ENCODE measurements around the gene PRKRA. TPM values are rescaled to one million over a fixed set of nuclear protein-coding genes. Genes with fewer than 3 reads are reported as not detected.

The PRKRA gene
- polyA plus RNA-seq (77.7 and 91.8 TPM in 2 replicates), polyA minus RNA-seq (60.9 and 67.8 TPM in 2 replicates)

DNA sequence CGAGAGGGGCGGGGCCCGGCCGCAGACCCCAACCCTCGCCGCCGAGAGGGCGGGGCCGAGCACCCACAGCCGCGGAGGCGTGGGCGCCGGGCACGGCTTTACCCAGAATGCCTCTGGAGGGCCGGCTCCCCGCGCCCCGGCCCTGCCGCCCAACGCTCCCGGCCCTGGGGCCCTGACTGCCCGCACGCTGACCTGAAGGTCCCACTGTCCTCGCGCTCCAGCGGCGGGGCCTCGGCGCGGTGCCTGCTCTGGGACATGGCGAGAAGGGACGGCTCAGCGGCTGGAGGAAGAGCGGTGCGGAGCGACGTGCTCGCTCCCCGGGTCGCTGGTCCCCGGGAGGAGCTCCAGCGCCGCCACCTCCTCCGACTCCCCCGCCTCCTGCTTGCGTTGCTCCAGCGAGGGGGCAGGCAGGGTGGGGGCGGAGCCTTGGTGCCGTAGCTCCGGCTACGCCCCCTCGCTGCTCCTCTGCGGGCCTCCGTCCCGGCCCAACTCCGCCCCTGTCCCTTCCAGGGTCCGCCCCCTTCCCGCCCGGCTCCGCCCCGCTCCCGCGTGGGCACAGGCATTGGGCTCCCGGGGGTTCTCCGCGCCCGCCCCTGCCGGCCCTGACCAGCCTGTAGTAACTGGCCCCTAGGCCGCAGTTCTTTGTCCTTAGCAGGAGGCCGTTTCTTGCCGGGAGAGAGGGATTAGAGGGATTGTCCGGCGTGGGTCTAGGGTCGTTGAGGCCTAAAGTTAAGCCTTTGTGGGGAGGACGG lies at the start of gene PRKRA, which contains the start of gene PJVK:
Gene PRKRA, minus strand, starts transcription at position 402 of the 752 bp plus-strand sequence. Its CDS starts 145 bp downstream, at position 257.
Gene PJVK, plus strand, starts transcription at position 605 of the 752 bp plus-strand sequence. CDS start 2,032 bp downstream, outside the sequence.
- Histone ChIP-seq H3K9me2 (ENCODE audit: insufficient read depth, low read length) (no peaks in the 10 kb centered on the region), H3K4me3 (ENCODE audit: low read length) (peak within 1 kb of the TSS; percentile 78), H3K27me3 (ENCODE audit: insufficient read depth, low read depth, low read length) (no peaks in the 10 kb centered on the region), H4K20me1 (ENCODE audit: insufficient read depth) (no peaks in the 10 kb centered on the region), H3K36me3 (ENCODE audit: insufficient read depth, low read length) (no peaks in the 10 kb centered on the region), H3K27ac (ENCODE audit: low read length) (peak within 1 kb of the TSS; percentile 92), H3K4me2 (ENCODE audit: low read length) (peak within 1 kb of the TSS; percentile 99), H3K79me2 (replicated peaks; ENCODE audit: insufficient read depth, low read length) (peaks cover 28% of the 10 kb centered on the region), H3K9ac (ENCODE audit: low read length) (peak within 1 kb of the TSS; percentile 95), H3K9me3 (ENCODE audit: low read length) (no peaks in the 10 kb centered on the region), H2AFZ (ENCODE audit: low read depth, low read length) (peak within 1 kb of the TSS; percentile 97), H3F3A (ENCODE audit: insufficient read depth, low read length, poor library complexity, severe bottlenecking) (no peaks in the 10 kb centered on the region)
- TF ChIP-seq EZH2 (IDR thresholded peaks at IDR 0.05; ENCODE audit: borderline replicate concordance, insufficient read depth, low read length, poor library complexity, severe bottlenecking) (no peak), SMC3 (conservative IDR thresholded peaks at IDR 0.05; ENCODE audit: poor library complexity) (peak; percentile 52), RAD21 (conservative IDR thresholded peaks at IDR 0.05) (no peak), MXI1 (conservative IDR thresholded peaks at IDR 0.05; ENCODE audit: poor library complexity, severe bottlenecking) (peak; percentile 88), TAF1 (IDR thresholded peaks at IDR 0.05; ENCODE audit: low read depth) (peak; percentile 80), CTCF (IDR thresholded peaks at IDR 0.05; ENCODE audit: poor library complexity, severe bottlenecking) (no peak), REST (IDR thresholded peaks at IDR 0.05; ENCODE audit: borderline replicate concordance) (peak; percentile 39), EP300 (conservative IDR thresholded peaks at IDR 0.05; ENCODE audit: poor library complexity, severe bottlenecking) (peak; percentile 82), POLR2AphosphoS5 (IDR thresholded peaks at IDR 0.05) (peak; percentile 86)

DNA sequence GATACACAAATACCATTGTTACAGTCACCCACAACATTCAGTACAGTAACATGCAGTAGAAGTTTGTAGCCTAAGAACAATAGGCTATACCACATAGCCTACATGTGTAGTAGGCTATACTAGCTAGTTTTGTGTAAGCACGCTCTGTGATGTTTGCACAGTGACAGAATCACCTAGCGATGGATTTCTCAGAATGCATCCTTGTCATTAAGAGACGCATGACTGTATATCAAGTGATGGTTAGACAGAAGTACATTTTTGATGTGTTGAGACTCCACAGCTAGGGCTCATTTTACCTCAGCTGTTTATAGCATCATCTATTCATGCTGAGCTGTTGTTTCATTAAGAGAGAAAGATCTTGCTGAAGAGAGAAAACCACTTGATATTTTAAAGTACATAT lies 48.7 kb upstream of the PRKRA start:
- no peaks in the 10 kb centered on the region for H3K9me2 ChIP-seq (ENCODE audit: insufficient read depth, low read length)
- H3K4me2 ChIP-seq (ENCODE audit: low read length) = no peak overlapping the region
- no peaks in the 10 kb centered on the region for H3K27me3 ChIP-seq (ENCODE audit: insufficient read depth, low read depth, low read length)
- no peak overlapping the region for H2AFZ ChIP-seq (ENCODE audit: low read depth, low read length)
- no peak overlapping the region for H3K27ac ChIP-seq (ENCODE audit: low read length)
- no peaks in the 10 kb centered on the region for H3K9me3 ChIP-seq (ENCODE audit: low read length)
- no peak overlapping the region for H3K9ac ChIP-seq (ENCODE audit: low read length)
- H3K4me3 ChIP-seq (ENCODE audit: low read length) = no peak overlapping the region
- TF ChIP-seq RAD21 (conservative IDR thresholded peaks at IDR 0.05) (no peak), MXI1 (conservative IDR thresholded peaks at IDR 0.05; ENCODE audit: poor library complexity, severe bottlenecking) (no peak), REST (IDR thresholded peaks at IDR 0.05; ENCODE audit: borderline replicate concordance) (no peak), CTCF (IDR thresholded peaks at IDR 0.05; ENCODE audit: poor library complexity, severe bottlenecking) (no peak), TAF1 (IDR thresholded peaks at IDR 0.05; ENCODE audit: low read depth) (no peak), EZH2 (IDR thresholded peaks at IDR 0.05; ENCODE audit: borderline replicate concordance, insufficient read depth, low read length, poor library complexity, severe bottlenecking) (no peak), POLR2AphosphoS5 (IDR thresholded peaks at IDR 0.05) (no peak), EP300 (conservative IDR thresholded peaks at IDR 0.05; ENCODE audit: poor library complexity, severe bottlenecking) (no peak), SMC3 (conservative IDR thresholded peaks at IDR 0.05; ENCODE audit: poor library complexity) (no peak)
- no peaks in the 10 kb centered on the region for H3K79me2 ChIP-seq (replicated peaks; ENCODE audit: insufficient read depth, low read length)
- H3F3A ChIP-seq (ENCODE audit: insufficient read depth, low read length, poor library complexity, severe bottlenecking) = no peaks in the 10 kb centered on the region
- H4K20me1 ChIP-seq (ENCODE audit: insufficient read depth) = no peaks in the 10 kb centered on the region
- peaks cover 17% of the 10 kb centered on the region for H3K36me3 ChIP-seq (ENCODE audit: insufficient read depth, low read length)
